Parathyroid adenoma (tissue), 2 donors: ENCODE data around the gene LPIN1.

Experiments used
- H2AFZ ChIP-seq: fragments of 300-600 bp; sonication (generic); one replicate; pipeline ENCODE4 v1.7.0; 2017; ENCODE audit warnings: antibody characterized with exemption, mild to moderate bottlenecking
- H3K27ac ChIP-seq: fragments of 300-600 bp; sonication (generic); one replicate; pipeline ENCODE4 v1.7.0; 2017
- H3K27me3 ChIP-seq: fragments of 300-600 bp; sonication (generic); one replicate; pipeline ENCODE4 v1.7.0; 2017; ENCODE audit warnings: low read length; ENCODE audit not compliant: control insufficient read depth, insufficient read depth
- H3K36me3 ChIP-seq: fragments of 300-600 bp; sonication (generic); one replicate; pipeline ENCODE4 v1.7.0; 2017; ENCODE audit warnings: low read length; ENCODE audit not compliant: control insufficient read depth, insufficient read depth
- H3K4me1 ChIP-seq: fragments of 300-600 bp; sonication (generic); one replicate; pipeline ENCODE4 v1.7.0; 2017; ENCODE audit warnings: control low read depth
- H3K4me2 ChIP-seq: fragments of 300-600 bp; sonication (generic); one replicate; pipeline ENCODE4 v1.7.0; 2017; ENCODE audit warnings: low read length
- H3K4me3 ChIP-seq: fragments of 300-600 bp; sonication (generic); one replicate; pipeline ENCODE4 v1.7.0; 2017; ENCODE audit warnings: low read depth, low read length
- H3K79me2 ChIP-seq: fragments of 300-600 bp; sonication (generic); one replicate; pipeline ENCODE4 v1.7.0; 2017; ENCODE audit warnings: control low read depth
- H3K9ac ChIP-seq: fragments of 300-600 bp; sonication (generic); one replicate; pipeline ENCODE4 v1.7.0; 2017; ENCODE audit warnings: mild to moderate bottlenecking
- H3K9me3 ChIP-seq: fragments of 300-600 bp; sonication (generic); one replicate; pipeline ENCODE4 v1.7.0; 2017; ENCODE audit warnings: low read length; ENCODE audit not compliant: control insufficient read depth
- CTCF ChIP-seq: fragments of 300-600 bp; sonication (generic); IDR thresholded peaks from one replicate; pipeline ENCODE4 v1.7.0; 2017; ENCODE audit warnings: antibody characterized with exemption, mild to moderate bottlenecking
- donor health status: primary hyperparathyroidism.

The LPIN1 gene

GRCh38 chr2:11862049-11862448, 115.6 kb downstream of the LPIN1 start:
- no peaks in the 10 kb centered on the region for H3K36me3 ChIP-seq
- peak overlapping the region; percentile 17 for H2AFZ ChIP-seq
- no peak overlapping the region for H3K4me3 ChIP-seq
- H3K27ac ChIP-seq: peak overlapping the region; percentile 82
- H3K9ac ChIP-seq: no peak overlapping the region
- H3K4me2 ChIP-seq: no peak overlapping the region
- no peaks in the 10 kb centered on the region for H3K27me3 ChIP-seq
- TF ChIP-seq CTCF: no peak
- H3K4me1 ChIP-seq: peaks cover 38% of the 10 kb centered on the region
- no peaks in the 10 kb centered on the region for H3K9me3 ChIP-seq
- no peaks in the 10 kb centered on the region for H3K79me2 ChIP-seq

- no peaks in the 10 kb centered on the region for H3K27me3 ChIP-seq
- H3K4me1 ChIP-seq: peaks cover 38% of the 10 kb centered on the region
- no peaks in the 10 kb centered on the region for H3K79me2 ChIP-seq
- no peaks in the 10 kb centered on the region for H3K9me3 ChIP-seq
- H3K36me3 ChIP-seq: no peaks in the 10 kb centered on the region
- peak overlapping the region; percentile 24 for H3K4me3 ChIP-seq
- TF ChIP-seq CTCF: no peak
- H3K27ac ChIP-seq: peak overlapping the region; percentile 82
- no peak overlapping the region for H3K9ac ChIP-seq
- peak overlapping the region; percentile 76 for H2AFZ ChIP-seq
- peak overlapping the region; percentile 31 for H3K4me2 ChIP-seq
Observed at GRCh38 chr2:11863103-11863502, 116.7 kb downstream of the LPIN1 start.

DNA sequence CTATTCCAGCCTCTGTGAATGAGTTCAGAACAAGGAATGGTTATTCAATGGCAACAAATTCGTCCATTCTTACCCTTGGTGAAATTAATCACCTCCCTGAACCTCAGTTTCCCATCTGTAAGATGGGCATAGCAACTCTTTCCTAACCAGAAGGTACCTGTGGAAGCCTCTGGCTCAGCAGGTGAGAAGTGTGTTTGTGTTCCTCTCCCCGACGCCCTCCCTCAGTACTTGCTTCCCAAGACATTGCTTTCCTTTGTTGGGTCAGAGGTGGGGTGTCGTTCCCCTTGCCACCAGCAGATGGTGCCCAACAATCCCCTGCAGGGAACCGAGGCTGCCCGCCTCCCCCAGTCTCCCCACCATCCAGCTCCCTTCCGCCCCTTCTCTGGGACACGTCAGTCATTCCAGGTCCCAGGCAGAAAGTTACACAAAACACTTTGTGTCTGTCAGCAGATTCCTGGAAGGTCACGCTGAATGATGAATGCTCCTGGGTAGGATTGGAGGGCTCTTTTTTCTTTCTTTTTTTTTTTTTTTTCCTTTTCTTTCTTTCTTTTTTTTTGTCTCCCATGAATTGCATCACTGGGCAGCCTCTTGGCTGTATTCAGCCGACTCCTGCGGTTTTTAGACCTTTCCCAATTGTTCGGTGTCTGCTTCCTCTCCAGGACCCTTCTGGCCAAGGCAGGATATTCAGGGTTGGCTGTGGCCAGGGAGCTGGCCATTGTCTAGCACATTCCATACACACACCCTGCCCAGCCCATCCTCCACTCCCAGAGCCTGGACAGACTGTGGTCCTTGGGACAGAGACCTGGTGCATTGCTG, 117.3 kb downstream of the LPIN1 start:
- Histone ChIP-seq H3K27me3 (no peaks in the 10 kb centered on the region), H3K36me3 (no peaks in the 10 kb centered on the region), H3K9ac (no peak overlapping the region), H3K27ac (peak overlapping the region; percentile 82), H3K79me2 (no peaks in the 10 kb centered on the region), H3K4me1 (peaks cover 38% of the 10 kb centered on the region), H3K4me3 (peak overlapping the region; percentile 24), H3K4me2 (peak overlapping the region; percentile 42), H3K9me3 (no peaks in the 10 kb centered on the region), H2AFZ (peak overlapping the region; percentile 76)
- peak; percentile 98 for TF ChIP-seq CTCF

- Histone ChIP-seq H3K27ac (peak overlapping the region; percentile 82), H3K9me3 (no peaks in the 10 kb centered on the region), H3K27me3 (no peaks in the 10 kb centered on the region), H3K9ac (no peak overlapping the region), H3K4me3 (no peak overlapping the region), H3K4me2 (no peak overlapping the region), H2AFZ (peak overlapping the region; percentile 76), H3K4me1 (peaks cover 38% of the 10 kb centered on the region), H3K79me2 (no peaks in the 10 kb centered on the region), H3K36me3 (no peaks in the 10 kb centered on the region)
- TF ChIP-seq CTCF: no peak
Observed at GRCh38 chr2:11864724-11865123, 118.3 kb downstream of the LPIN1 start.

DNA sequence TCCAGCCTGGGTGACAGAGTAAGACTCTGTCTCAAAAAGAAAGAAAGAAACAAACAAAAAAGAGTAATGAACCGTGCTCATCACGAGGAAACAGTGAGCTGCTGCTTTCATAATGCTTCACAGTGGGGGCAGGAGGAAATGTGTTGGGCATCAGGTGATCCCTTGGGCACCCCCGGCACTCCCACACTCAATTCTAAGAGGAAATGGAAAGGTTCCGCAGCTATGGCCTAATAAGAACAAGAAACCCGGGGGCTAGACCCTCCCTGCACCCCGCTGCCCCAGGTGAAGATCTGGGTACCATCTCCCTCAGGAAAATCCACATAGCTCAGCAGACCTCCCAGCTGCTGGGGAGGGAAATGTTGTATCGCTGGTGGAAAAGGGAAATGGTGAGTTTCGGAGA, 118.9 kb downstream of the LPIN1 start:
- Histone ChIP-seq H3K9ac (no peak overlapping the region), H3K79me2 (no peaks in the 10 kb centered on the region), H3K9me3 (no peaks in the 10 kb centered on the region), H3K4me3 (no peak overlapping the region), H3K27me3 (no peaks in the 10 kb centered on the region), H3K27ac (no peak overlapping the region), H3K4me2 (no peak overlapping the region), H2AFZ (no peak overlapping the region), H3K36me3 (no peaks in the 10 kb centered on the region), H3K4me1 (peaks cover 34% of the 10 kb centered on the region)
- TF ChIP-seq CTCF: no peak
